Cardiac muscle cell (in vitro differentiated cells and primary cell): Measurements from ENCODE around the gene CNN2. TPM values are rescaled to one million over a fixed set of nuclear protein-coding genes. Genes with fewer than 3 reads are reported as not detected.
A peak's percentile ranks its signal among the peaks of the same experiment; 100 is the strongest.

ENCODE experiments used
- DNase-seq, 2 donors: peaks; one replicate each; pipeline versions ENCODE4 v3.0.0 to v3.0.0-alpha.2; 2010 to 2017; ENCODE audit warnings: low read depth in 1 of 2, low spot score in 1 of 2
- H3K27ac ChIP-seq: fragments of 200-600 bp; sonication (generic); 2 replicates; pipeline ENCODE4 v1.5.1; 2016
- H3K27me3 ChIP-seq: fragments of 200-600 bp; sonication (generic); 2 replicates; pipeline ENCODE4 v1.6.0; 2016; ENCODE audit warnings: control low read depth
- H3K36me3 ChIP-seq: fragments of 200-600 bp; sonication (generic); 2 replicates; pipeline ENCODE4 v1.5.1; 2016; ENCODE audit warnings: control low read depth
- H3K4me1 ChIP-seq: fragments of 200-600 bp; sonication (generic); 2 replicates; pipeline ENCODE4 v1.8.1; 2017; ENCODE audit warnings: low read depth, mild to moderate bottlenecking, mixed run types
- H3K4me3 ChIP-seq: fragments of 200-600 bp; sonication (generic); 2 replicates; pipeline ENCODE4 v1.5.1; 2016; ENCODE audit warnings: mild to moderate bottlenecking
- H3K9me3 ChIP-seq: fragments of 200-600 bp; sonication (generic); 2 replicates; pipeline ENCODE4 v1.5.1; 2017; ENCODE audit warnings: low read depth, mild to moderate bottlenecking, control low read depth
- CTCF ChIP-seq: IDR thresholded peaks from 2 replicates; pipeline ENCODE4 v1.5.1; 2012; ENCODE audit warnings: low read depth, mild to moderate bottlenecking, low read length
- polyA plus RNA-seq: library from polyadenylated mRNA; unstranded; fragments of >200 nt; fragmentation: Nextera tagmentation; extraction: Ambion mirVana; gene quantifications from 2 replicates; pipeline ENCODE4 v1.2.1, GENCODE V29; 2016
- total RNA-seq: library from RNA; depleted of rRNA; stranded (reverse); fragments of >200 nt; gene quantifications from 2 replicates; pipeline ENCODE4 v1.2.3, GENCODE V29; 2016

CNN2 gene
- total and polyA plus RNA-seq, 2 experiments from 2014 or later, result 158 to 185 TPM

GRCh38 chr19:1066251-1066747 lies 39.9 kb downstream of the CNN2 start:
- no peak for TF ChIP-seq CTCF
- H3K4me1 ChIP-seq, result peaks cover 18% of the 10 kb centered on the region
- H3K36me3 ChIP-seq, result no peaks in the 10 kb centered on the region
- peak overlapping the region; percentile 21 for H3K4me3 ChIP-seq
- peak in 1 of 2 donors; percentile 84 for DNase-seq
- H3K27ac ChIP-seq, result peak overlapping the region; percentile 73
- H3K27me3 ChIP-seq, result peaks cover 13% of the 10 kb centered on the region
- H3K9me3 ChIP-seq, result no peaks in the 10 kb centered on the region

GRCh38 chr19:1066748-1067340 lies 40.4 kb downstream of the CNN2 start, which contains the start of gene ARHGAP45:
Gene ARHGAP45 (plus strand): TSS chr19:1067167. CDS start chr19:1067406, 239 bp downstream.
- peak within 1 kb of the TSS; percentile 73 for H3K27ac ChIP-seq
- no peak for DNase-seq
- no peak for TF ChIP-seq CTCF
- peaks cover 18% of the 10 kb centered on the region for H3K4me1 ChIP-seq
- peak within 1 kb of the TSS; percentile 21 for H3K4me3 ChIP-seq
- H3K9me3 ChIP-seq, result no peaks in the 10 kb centered on the region
- H3K27me3 ChIP-seq, result peaks cover 13% of the 10 kb centered on the region
- no peaks in the 10 kb centered on the region for H3K36me3 ChIP-seq

- no peak overlapping the region for H3K27ac ChIP-seq
- DNase-seq, result no peak
- H3K36me3 ChIP-seq, result no peaks in the 10 kb centered on the region
- H3K4me1 ChIP-seq, result peaks cover 18% of the 10 kb centered on the region
- H3K27me3 ChIP-seq, result peaks cover 13% of the 10 kb centered on the region
- H3K4me3 ChIP-seq, result peak overlapping the region; percentile 21
- TF ChIP-seq CTCF, result no peak
- H3K9me3 ChIP-seq, result no peaks in the 10 kb centered on the region
Observed at GRCh38 chr19:1067341-1067957, 41.0 kb downstream of the CNN2 start.

- DNase-seq, result no peak
- no peak for TF ChIP-seq CTCF
- H3K4me1 ChIP-seq, result peaks cover 18% of the 10 kb centered on the region
- no peaks in the 10 kb centered on the region for H3K36me3 ChIP-seq
- H3K9me3 ChIP-seq, result no peaks in the 10 kb centered on the region
- H3K4me3 ChIP-seq, result no peak overlapping the region
- H3K27me3 ChIP-seq, result peaks cover 13% of the 10 kb centered on the region
- no peak overlapping the region for H3K27ac ChIP-seq
Observed at GRCh38 chr19:1068009-1069001, 41.9 kb downstream of the CNN2 start.

- Histone ChIP-seq H3K4me3 (no peak overlapping the region), H3K9me3 (no peaks in the 10 kb centered on the region), H3K27me3 (peaks cover 13% of the 10 kb centered on the region), H3K4me1 (peaks cover 18% of the 10 kb centered on the region), H3K36me3 (no peaks in the 10 kb centered on the region), H3K27ac (no peak overlapping the region)
- DNase-seq, result no peak
- no peak for TF ChIP-seq CTCF
Observed at GRCh38 chr19:1069009-1069779, 42.8 kb downstream of the CNN2 start.
